ENCODE measurements around the gene NNMT. TPM values are rescaled to one million over a fixed set of nuclear protein-coding genes. Genes with fewer than 3 reads are reported as not detected.

NNMT gene
- total RNA-seq, result 10 to 100 TPM in 2 of 8 experiments, 1 to 10 TPM in 5, under 1 TPM in 1; 0.22 to 73.1 (median 3.0) TPM

DNA sequence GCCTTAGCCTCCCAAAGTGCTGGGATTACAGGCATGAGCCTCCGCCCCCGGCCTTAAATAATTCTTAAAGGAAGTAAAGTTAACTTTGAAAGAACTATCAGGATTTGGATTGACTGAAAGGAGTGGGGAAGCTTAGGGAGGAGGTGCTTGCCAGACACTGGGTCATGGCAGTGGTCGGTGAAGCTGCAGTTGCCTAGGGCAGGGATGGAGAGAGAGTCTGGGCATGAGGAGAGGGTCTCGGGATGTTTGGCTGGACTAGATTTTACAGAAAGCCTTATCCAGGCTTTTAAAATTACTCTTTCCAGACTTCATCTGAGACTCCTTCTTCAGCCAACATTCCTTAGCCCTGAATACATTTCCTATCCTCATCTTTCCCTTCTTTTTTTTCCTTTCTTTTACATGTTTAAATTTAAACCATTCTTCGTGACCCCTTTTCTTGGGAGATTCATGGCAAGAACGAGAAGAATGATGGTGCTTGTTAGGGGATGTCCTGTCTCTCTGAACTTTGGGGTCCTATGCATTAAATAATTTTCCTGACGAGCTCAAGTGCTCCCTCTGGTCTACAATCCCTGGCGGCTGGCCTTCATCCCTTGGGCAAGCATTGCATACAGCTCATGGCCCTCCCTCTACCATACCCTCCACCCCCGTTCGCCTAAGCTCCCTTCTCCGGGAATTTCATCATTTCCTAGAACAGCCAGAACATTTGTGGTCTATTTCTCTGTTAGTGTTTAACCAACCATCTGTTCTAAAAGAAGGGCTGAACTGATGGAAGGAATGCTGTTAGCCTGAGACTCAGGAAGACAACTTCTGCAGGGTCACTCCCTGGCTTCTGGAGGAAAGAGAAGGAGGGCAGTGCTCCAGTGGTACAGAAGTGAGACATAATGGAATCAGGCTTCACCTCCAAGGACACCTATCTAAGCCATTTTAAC is at the start of gene NNMT:
Gene NNMT (plus strand): TSS at position 724 of the 929 bp plus-strand sequence. CDS start 158 bp downstream, at position 882.
- 0 to 100% (median 81%) methylated on average over 1 to 9 of the region's 11 CpGs for WGBS, 10 experiments
- Histone ChIP-seq H3K27ac (no peak within 1 kb of the TSS), H3K4me3 (no peak within 1 kb of the TSS), H3K4me1 (replicated peaks in 1 of 2) (no peaks in the 10 kb centered on the region)
- in situ Hi-C loops (cut with MboI; ENCODE audit: low pct_unique_long_range_greater_than_20kb in 2 of 9, low sequenced_read_pairs in 9 of 9, unreplicated experiment in 9 of 9), result no loop called here
- ATAC-seq (replicated peaks in 6 of 8), result peak in 3 of 8 experiments; percentile 46 to 68 (median 53)

DNA sequence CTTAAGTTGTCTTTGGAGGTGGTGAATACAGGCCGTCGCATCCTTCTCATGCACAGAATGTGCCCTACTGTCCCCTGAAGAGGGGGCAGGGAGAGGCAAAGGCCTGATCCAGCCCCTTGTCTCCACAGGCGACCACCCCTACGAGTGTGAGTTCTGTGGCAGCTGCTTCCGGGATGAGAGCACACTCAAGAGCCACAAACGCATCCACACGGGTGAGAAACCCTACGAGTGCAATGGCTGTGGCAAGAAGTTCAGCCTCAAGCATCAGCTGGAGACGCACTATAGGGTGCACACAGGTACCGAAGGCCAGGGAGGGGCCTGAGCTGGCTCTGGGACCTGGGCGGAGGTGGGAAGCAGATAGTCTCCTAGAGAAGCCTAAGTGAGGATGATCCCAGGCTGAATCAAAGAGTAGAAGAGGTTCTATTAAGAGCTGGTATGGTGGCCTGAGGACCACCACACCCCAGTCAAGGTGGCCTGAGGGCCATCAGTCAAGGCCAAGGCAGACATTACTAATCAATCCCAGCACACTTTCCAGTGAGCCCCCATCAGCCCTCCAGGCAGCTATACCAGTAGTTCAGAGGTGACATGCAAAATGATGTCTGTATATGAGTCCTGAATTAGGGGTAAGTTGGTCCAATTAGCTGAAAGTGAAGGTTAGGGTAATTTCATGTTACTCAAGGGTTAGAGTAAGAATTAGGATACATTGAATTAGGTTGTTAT is 49.0 kb upstream of the NNMT start:
- WGBS, 10 experiments, result 65 to 100% (median 95%) methylated on average over 1 to 7 of the region's 11 CpGs; no CpG with 5 or more reads in 7 of the 10 experiments
- no peak for ATAC-seq (replicated peaks in 6 of 8)
- in situ Hi-C loops (cut with MboI; ENCODE audit: low pct_unique_long_range_greater_than_20kb in 2 of 9, low sequenced_read_pairs in 9 of 9, unreplicated experiment in 9 of 9), result no loop called here
- no peak overlapping the region for H3K4me3 ChIP-seq
- peaks cover 43 to 46% of the 10 kb centered on the region in 2 donors for H3K4me1 ChIP-seq (replicated peaks in 1 of 2)
- no peak overlapping the region for H3K27ac ChIP-seq

- Histone ChIP-seq H3K4me1 (replicated peaks in 1 of 2) (peaks cover 40 to 52% of the 10 kb centered on the region in 2 donors), H3K4me3 (no peak overlapping the region), H3K27ac (no peak overlapping the region)
- ATAC-seq (replicated peaks in 6 of 8), result no peak
- in situ Hi-C loops (cut with MboI; ENCODE audit: low pct_unique_long_range_greater_than_20kb in 2 of 9, low sequenced_read_pairs in 9 of 9, unreplicated experiment in 9 of 9), result loop anchor here in 8 of 9 experiments (10.0 to 25.0 kb wide), 5 partner anchors 213 to 938 kb away; partner anchors contain the start of genes HTR3A (in 3 of the 8), USP28 (in 3 of the 8) and TTC12 (in 1 of the 8)
- 20 to 100% (median 81%) methylated on average over 1 to 11 of the region's 17 CpGs; no CpG with 5 or more reads in 2 of the 10 experiments for WGBS, 10 experiments
Observed at GRCh38 chr11:114250180-114250579, 46.0 kb upstream of the NNMT start.

DNA sequence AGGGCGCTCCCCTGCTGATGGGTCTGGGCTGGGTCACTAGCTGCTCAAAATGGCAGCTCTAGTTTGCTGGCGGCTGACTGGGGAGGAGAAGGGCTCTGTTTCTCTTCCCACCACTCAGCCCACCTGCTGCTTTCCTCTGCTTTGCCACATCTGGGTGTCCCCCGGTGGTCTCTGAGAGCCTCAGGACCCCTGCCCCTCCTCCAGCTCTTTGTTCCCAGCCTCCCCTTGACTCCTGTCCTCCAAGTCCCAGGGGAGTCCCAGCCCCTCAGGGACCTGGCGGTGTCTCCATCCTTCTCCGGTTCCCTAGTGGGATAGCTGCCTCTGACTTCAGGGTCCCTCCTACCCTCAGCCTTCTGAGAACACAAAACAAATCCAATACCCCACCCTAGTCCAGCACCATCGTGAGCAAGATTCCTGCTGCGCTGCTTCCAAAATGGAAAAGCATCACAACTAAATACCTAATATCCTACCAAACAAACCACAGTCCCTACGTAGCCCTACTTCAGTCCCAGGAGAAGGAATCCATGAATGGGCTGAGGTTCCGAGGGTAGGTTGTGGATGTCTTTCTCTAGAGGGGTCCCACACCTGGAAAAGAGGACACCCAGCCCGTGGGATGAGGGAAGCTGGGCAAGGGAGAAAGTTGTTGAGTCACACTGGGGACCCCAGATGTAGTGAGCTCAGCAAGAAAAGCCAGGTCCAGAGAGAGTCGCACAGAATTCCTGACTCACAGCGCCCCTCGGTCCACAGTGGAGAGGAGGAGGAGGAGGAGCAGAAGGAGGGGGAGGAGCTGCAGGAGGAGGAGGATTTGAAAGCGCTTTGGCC is 45.0 kb upstream of the NNMT start:
- Histone ChIP-seq H3K4me1 (replicated peaks in 1 of 2) (peaks cover 39 to 52% of the 10 kb centered on the region in 2 donors), H3K4me3 (no peak overlapping the region), H3K27ac (no peak overlapping the region)
- in situ Hi-C loops (cut with MboI; ENCODE audit: low pct_unique_long_range_greater_than_20kb in 2 of 9, low sequenced_read_pairs in 9 of 9, unreplicated experiment in 9 of 9), result loop anchor here in 8 of 9 experiments (10.0 to 25.0 kb wide), 5 partner anchors 214 to 939 kb away; partner anchors contain the start of genes HTR3A (in 3 of the 8), USP28 (in 3 of the 8) and TTC12 (in 1 of the 8)
- ATAC-seq (replicated peaks in 6 of 8), result peak in 5 of 8 experiments; percentile 21 to 69 (median 53)
- 48 to 100% (median 86%) methylated on average over 2 to 6 of the region's 14 CpGs; no CpG with 5 or more reads in 1 of the 10 experiments for WGBS, 10 experiments

GRCh38 chr11:114251815-114252337 is 44.3 kb upstream of the NNMT start:
- WGBS, 10 experiments, result 0 to 100% (median 67%) methylated on average over 1 to 3 of the region's 9 CpGs; no CpG with 5 or more reads in 5 of the 10 experiments
- Histone ChIP-seq H3K27ac (no peak overlapping the region), H3K4me3 (no peak overlapping the region), H3K4me1 (replicated peaks in 1 of 2) (peaks cover 46 to 59% of the 10 kb centered on the region in 2 donors)
- in situ Hi-C loops (cut with MboI; ENCODE audit: low pct_unique_long_range_greater_than_20kb in 2 of 9, low sequenced_read_pairs in 9 of 9, unreplicated experiment in 9 of 9), result loop anchor here in 8 of 9 experiments (10.0 to 25.0 kb wide), 5 partner anchors 215 to 940 kb away; partner anchors contain the start of genes HTR3A (in 3 of the 8), USP28 (in 3 of the 8) and TTC12 (in 1 of the 8)
- ATAC-seq (replicated peaks in 6 of 8), result peak in 2 of 8 experiments; percentile 21 to 23

DNA sequence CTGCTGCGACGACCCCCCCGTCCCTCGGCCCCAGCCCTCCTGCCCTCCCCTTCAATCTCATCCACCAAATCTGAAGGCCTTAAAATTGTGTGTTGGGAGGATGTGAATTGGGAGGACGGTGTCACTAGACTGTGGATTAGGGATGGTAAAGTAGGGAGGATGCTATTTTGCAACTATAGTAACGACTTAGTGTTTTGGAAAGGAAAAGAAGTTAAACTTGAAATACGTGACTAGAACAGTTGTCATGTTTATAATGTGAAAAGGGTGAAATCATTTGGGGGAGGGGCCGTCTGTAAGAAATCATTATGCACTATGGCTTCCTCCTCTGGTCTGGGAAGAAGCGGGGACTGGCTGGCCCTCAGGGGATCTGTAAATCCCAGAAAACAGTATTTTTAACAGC is 43.4 kb upstream of the NNMT start:
- 20 to 83% (median 60%) methylated on average over 1 to 5 of the region's 9 CpGs; no CpG with 5 or more reads in 4 of the 10 experiments for WGBS, 10 experiments
- H3K4me3 ChIP-seq, result no peak overlapping the region
- H3K4me1 ChIP-seq (replicated peaks in 1 of 2), result peaks cover 55 to 68% of the 10 kb centered on the region in 2 donors
- in situ Hi-C loops (cut with MboI; ENCODE audit: low pct_unique_long_range_greater_than_20kb in 2 of 9, low sequenced_read_pairs in 9 of 9, unreplicated experiment in 9 of 9), result loop anchor here in 8 of 9 experiments (10.0 to 25.0 kb wide), 5 partner anchors 215 to 940 kb away; partner anchors contain the start of genes HTR3A (in 3 of the 8), USP28 (in 3 of the 8) and TTC12 (in 1 of the 8)
- peak in 1 of 8 experiments; percentile 2 for ATAC-seq (replicated peaks in 6 of 8)
- no peak overlapping the region for H3K27ac ChIP-seq

DNA sequence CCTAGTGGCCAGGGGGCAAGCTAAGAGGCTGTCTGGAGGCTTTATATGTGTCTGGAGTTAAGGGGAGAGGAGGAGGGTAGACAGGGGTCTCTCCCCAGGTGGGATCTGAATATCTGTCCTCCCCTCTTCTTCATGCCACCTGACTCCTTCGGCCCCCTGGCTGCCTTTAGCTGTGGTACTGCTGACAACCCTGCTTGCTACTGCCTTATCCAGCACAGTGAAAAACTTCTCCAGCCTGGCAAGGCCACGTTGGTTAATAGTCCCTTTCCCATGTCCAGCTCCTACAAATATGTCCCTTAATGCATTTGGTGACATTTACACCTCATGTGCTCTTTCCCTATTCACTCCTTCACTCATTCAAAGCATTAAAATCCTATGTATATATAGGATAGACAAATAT is 42.4 kb upstream of the NNMT start:
- in situ Hi-C loops (cut with MboI; ENCODE audit: low pct_unique_long_range_greater_than_20kb in 2 of 9, low sequenced_read_pairs in 9 of 9, unreplicated experiment in 9 of 9), result loop anchor here in 8 of 9 experiments (10.0 to 25.0 kb wide), 5 partner anchors 216 to 941 kb away; partner anchors contain the start of genes HTR3A (in 3 of the 8), USP28 (in 3 of the 8) and TTC12 (in 1 of the 8)
- ATAC-seq (replicated peaks in 6 of 8), result no peak
- WGBS, 10 experiments, result 0 to 60% methylated on average over 1 of the region's 2 CpGs; no CpG with 5 or more reads in 8 of the 10 experiments
- Histone ChIP-seq H3K4me3 (no peak overlapping the region), H3K27ac (no peak overlapping the region), H3K4me1 (replicated peaks in 1 of 2) (peaks cover 64 to 78% of the 10 kb centered on the region in 2 donors)

GRCh38 chr11:114254571-114255146 is 41.5 kb upstream of the NNMT start:
- H3K4me3 ChIP-seq, result no peak overlapping the region
- H3K4me1 ChIP-seq (replicated peaks in 1 of 2), result peaks cover 64 to 80% of the 10 kb centered on the region in 2 donors
- no peak for ATAC-seq (replicated peaks in 6 of 8)
- WGBS, 10 experiments, result 0 to 98% (median 82%) methylated on average over 1 to 8 of the region's 14 CpGs; no CpG with 5 or more reads in 3 of the 10 experiments
- in situ Hi-C loops (cut with MboI; ENCODE audit: low pct_unique_long_range_greater_than_20kb in 2 of 9, low sequenced_read_pairs in 9 of 9, unreplicated experiment in 9 of 9), result loop anchor here in 8 of 9 experiments (10.0 to 25.0 kb wide), 5 partner anchors 217 to 942 kb away; partner anchors contain the start of genes HTR3A (in 3 of the 8), USP28 (in 3 of the 8) and TTC12 (in 1 of the 8)
- H3K27ac ChIP-seq, result no peak overlapping the region

DNA sequence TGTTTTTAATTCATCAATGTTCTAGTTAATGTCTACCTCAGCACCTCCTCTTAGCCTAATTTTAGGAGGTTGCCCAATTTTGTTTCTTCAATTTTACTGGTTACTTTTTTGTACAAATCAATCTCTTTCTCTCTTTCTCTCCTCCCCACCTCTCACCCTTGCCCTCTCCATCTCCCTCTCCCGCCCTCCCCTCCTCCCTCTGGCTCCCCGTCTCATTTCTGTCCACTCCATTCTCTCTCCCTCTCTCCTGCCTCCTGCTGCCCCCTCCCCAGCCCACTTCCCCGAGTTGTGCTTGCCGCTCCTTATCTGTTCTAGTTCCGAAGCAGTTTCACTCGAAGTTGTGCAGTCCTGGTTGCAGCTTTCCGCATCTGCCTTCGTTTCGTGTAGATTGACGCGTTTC is 40.9 kb upstream of the NNMT start:
- Histone ChIP-seq H3K4me1 (replicated peaks in 1 of 2) (peaks cover 64 to 82% of the 10 kb centered on the region in 2 donors), H3K4me3 (no peak overlapping the region), H3K27ac (no peak overlapping the region)
- in situ Hi-C loops (cut with MboI; ENCODE audit: low pct_unique_long_range_greater_than_20kb in 2 of 9, low sequenced_read_pairs in 9 of 9, unreplicated experiment in 9 of 9), result loop anchor here in 8 of 9 experiments (10.0 to 25.0 kb wide), 5 partner anchors 218 to 943 kb away; partner anchors contain the start of genes HTR3A (in 3 of the 8), USP28 (in 3 of the 8) and TTC12 (in 1 of the 8)
- ATAC-seq (replicated peaks in 6 of 8), result no peak
- WGBS, 10 experiments, result 30 to 100% (median 68%) methylated on average over 2 to 8 of the region's 11 CpGs; no CpG with 5 or more reads in 1 of the 10 experiments

DNA sequence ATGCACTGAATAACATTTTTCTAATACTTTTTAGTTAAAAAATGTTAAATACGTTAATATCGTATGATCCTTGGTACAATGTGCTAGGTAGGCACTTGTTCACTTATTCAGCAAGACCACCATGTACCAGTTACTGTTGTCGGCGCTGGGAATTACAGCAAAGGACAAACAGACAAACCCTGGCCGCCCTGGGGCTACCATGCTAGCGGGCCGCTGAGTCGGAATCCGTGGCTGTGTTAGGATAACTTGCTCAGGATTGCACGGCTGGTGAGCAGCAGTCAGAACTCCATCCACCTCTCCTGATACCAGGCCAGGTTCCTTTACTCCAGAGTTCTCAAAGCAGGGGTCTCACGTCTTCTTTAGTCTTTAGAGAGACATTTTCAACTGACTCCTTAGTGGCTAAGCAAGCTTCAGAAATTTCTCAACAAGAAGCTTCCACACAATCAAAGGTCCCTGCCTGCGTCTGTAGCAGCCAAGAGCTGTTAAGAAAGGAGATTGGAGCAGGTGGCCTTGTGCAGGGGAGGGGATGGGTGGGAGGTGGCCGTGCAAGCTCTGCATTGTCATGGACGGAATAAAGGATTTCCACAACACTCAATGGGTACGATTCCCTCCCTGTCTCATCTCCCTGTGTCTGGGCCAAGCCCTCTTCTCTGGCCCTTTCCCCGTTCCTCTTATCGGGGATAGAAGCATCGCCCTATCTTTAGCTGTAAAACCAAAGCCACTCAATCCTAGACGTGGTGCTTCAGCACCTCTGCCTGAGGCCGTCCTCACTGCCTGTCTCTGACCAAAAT is 39.8 kb upstream of the NNMT start:
- Histone ChIP-seq H3K4me1 (replicated peaks in 1 of 2) (peaks cover 64 to 84% of the 10 kb centered on the region in 2 donors), H3K27ac (peak overlapping the region; percentile 19 to 74), H3K4me3 (no peak overlapping the region)
- ATAC-seq (replicated peaks in 6 of 8), result peak in 3 of 8 experiments; percentile 6 to 10 (median 8)
- WGBS, 10 experiments, result 30 to 94% (median 54%) methylated on average over 1 to 12 of the region's 20 CpGs; no CpG with 5 or more reads in 1 of the 10 experiments
- in situ Hi-C loops (cut with MboI; ENCODE audit: low pct_unique_long_range_greater_than_20kb in 2 of 9, low sequenced_read_pairs in 9 of 9, unreplicated experiment in 9 of 9), result loop anchor here in 8 of 9 experiments (10.0 to 25.0 kb wide), 5 partner anchors 219 to 944 kb away; partner anchors contain the start of genes HTR3A (in 3 of the 8), USP28 (in 3 of the 8) and TTC12 (in 1 of the 8)

Data from motor neuron (in vitro differentiated cells).